Endothelial cell of umbilical vein (primary cell): ENCODE results near the gene LAIR2. TPM values are rescaled to one million over a fixed set of nuclear protein-coding genes. Genes with fewer than 3 reads are reported as not detected.

Source experiments
- BruUV-seq: library from RNA; stranded (reverse); fragments of 400-500 nt; replicated peaks from 2 replicates; lab custom pipeline; 2021; lab: Mats Ljungman, UMichigan
- CTCF ChIA-PET: fragments of 300-600, 350-600 bp; sonication (Branson Sonifier 250); formaldehyde crosslinking; loops from one replicate; lab custom pipeline; 2021; ENCODE audit warnings: antibody characterized with exemption, inconsistent platforms; lab: Charles Lee
- POLR2A ChIA-PET: fragments of 300-600, 350-600 bp; sonication (Branson Sonifier 250); formaldehyde crosslinking; loops from one replicate; lab custom pipeline; 2021; ENCODE audit warnings: antibody characterized with exemption, inconsistent platforms; lab: Charles Lee
- DNase-seq: peaks from one replicate; pipeline ENCODE4 v3.0.0-alpha.2; 2011; ENCODE audit warnings: low read depth, low spot score
- FAIRE-seq: peaks from 2 replicates; lab custom pipeline; 2011; peaks lifted over from hg19 to GRCh38; lab: Jason Lieb, UNC
- H2AFZ ChIP-seq: 2 replicates; pipeline ENCODE4 v1.6.0; 2012; ENCODE audit warnings: low read depth, low read length, control low read depth, inconsistent platforms
- H3K27ac ChIP-seq: 2 replicates; pipeline ENCODE4 v1.5.1; 2011; ENCODE audit warnings: low read depth, mild to moderate bottlenecking, control low read depth, low read length, moderate library complexity; ENCODE audit not compliant: insufficient read depth
- H3K27me3 ChIP-seq, 2 experiments: 2 replicates each; pipeline versions ENCODE4 v1.6.0 to v1.6.1; 2011; ENCODE audit warnings: low read length in 2 of 2, mixed read lengths in 1 of 2; ENCODE audit not compliant: control insufficient read depth in 2 of 2, insufficient read depth in 2 of 2
- H3K36me3 ChIP-seq, 2 experiments: 2 replicates in 1 of 2; 3 replicates in 1 of 2; pipeline ENCODE4 v1.5.1; 2011; ENCODE audit warnings: low read length in 2 of 2, mild to moderate bottlenecking in 1 of 2, moderate library complexity in 1 of 2; ENCODE audit not compliant: control insufficient read depth in 2 of 2, insufficient read depth in 2 of 2; ENCODE audit errors: extremely low read depth in 1 of 2
- H3K4me1 ChIP-seq: 3 replicates; pipeline ENCODE4 v1.5.1; 2011; ENCODE audit warnings: mild to moderate bottlenecking, low read length; ENCODE audit not compliant: control insufficient read depth, insufficient read depth; ENCODE audit errors: extremely low read depth
- H3K4me2 ChIP-seq: 2 replicates; pipeline ENCODE4 v1.6.1; 2011; ENCODE audit warnings: low read length, control low read depth, mixed read lengths; ENCODE audit not compliant: insufficient read depth
- H3K4me3 ChIP-seq, 3 experiments: fragments of 200-600 bp in 1 of 3; sonication (generic), shearing (Covaris generic) in 1 of 3; replicated peaks in 1 of 3; 2 replicates each; pipeline ENCODE4 v1.5.1; 2011 to 2016; ENCODE audit warnings: control low read depth in 3 of 3, low read length in 3 of 3, mild to moderate bottlenecking in 2 of 3, inconsistent platforms in 1 of 3, low read depth in 1 of 3, moderate library complexity in 1 of 3; ENCODE audit not compliant: insufficient read depth in 1 of 3
- H3K79me2 ChIP-seq: 2 replicates; pipeline ENCODE4 v1.6.0; 2012; ENCODE audit warnings: low read length, inconsistent platforms; ENCODE audit not compliant: control insufficient read depth, insufficient read depth
- H3K9ac ChIP-seq: replicated peaks from 2 replicates; pipeline ENCODE3; 2011; ENCODE audit warnings: low read length, control low read depth; ENCODE audit not compliant: insufficient read depth; ENCODE audit errors: extremely low read depth
- H3K9me1 ChIP-seq: replicated peaks from 3 replicates; pipeline ENCODE4 v1.6.0; 2011; ENCODE audit warnings: mild to moderate bottlenecking, low read length; ENCODE audit not compliant: control insufficient read depth, insufficient read depth; ENCODE audit errors: extremely low read depth
- H3K9me3 ChIP-seq: replicated peaks from 2 replicates; pipeline ENCODE4 v1.5.1; 2012; ENCODE audit warnings: low read length, inconsistent platforms; ENCODE audit not compliant: control insufficient read depth, insufficient read depth
- H4K20me1 ChIP-seq: replicated peaks from 2 replicates; pipeline ENCODE3; 2011; ENCODE audit warnings: mild to moderate bottlenecking, low read length; ENCODE audit not compliant: control insufficient read depth, insufficient read depth; ENCODE audit errors: extremely low read depth
- EZH2 ChIP-seq: IDR thresholded peaks from 2 replicates; pipeline ENCODE4 v1.6.1; 2012; ENCODE audit warnings: borderline replicate concordance, low read depth, mild to moderate bottlenecking, moderate library complexity, low read length, inconsistent platforms; ENCODE audit not compliant: severe bottlenecking
- FOS ChIP-seq: IDR thresholded peaks from 2 replicates; pipeline ENCODE4 v1.6.1; 2011; ENCODE audit warnings: mild to moderate bottlenecking, low read length, moderate library complexity, borderline replicate concordance; ENCODE audit not compliant: insufficient read depth
- GATA2 ChIP-seq: IDR thresholded peaks from 2 replicates; pipeline ENCODE4 v1.7.0; 2011; ENCODE audit warnings: low read depth, mild to moderate bottlenecking, moderate library complexity, mixed read lengths, low read length; ENCODE audit not compliant: insufficient read length, insufficient read depth
- JUN ChIP-seq: IDR thresholded peaks from 2 replicates; pipeline ENCODE4 v1.6.1; 2011; ENCODE audit warnings: borderline replicate concordance, low read depth; ENCODE audit not compliant: insufficient read length, insufficient read depth
- MYC ChIP-seq: IDR thresholded peaks from one replicate; pipeline ENCODE4 v1.6.1; 2011; ENCODE audit warnings: mild to moderate bottlenecking, low read depth, low read length
- POLR2A ChIP-seq: IDR thresholded peaks from 2 replicates; pipeline ENCODE4 v1.6.1; 2012; ENCODE audit warnings: low read depth, mild to moderate bottlenecking, control low read depth, low read length
- POLR2AphosphoS5 ChIP-seq: IDR thresholded peaks from 2 replicates; pipeline ENCODE4 v1.6.1; 2012; ENCODE audit warnings: low read depth, mild to moderate bottlenecking, control low read depth, low read length, moderate library complexity; ENCODE audit not compliant: insufficient read depth
- dilution Hi-C: fragments of 300-500 bp; cut with MboI; formaldehyde crosslinking; loops from one replicate; pipeline ENCODE4 v1.15.0; 2019; ENCODE audit warnings: low sequenced_read_pairs; ENCODE audit not compliant: extremely low pct_ligation_motif_present
- intact Hi-C: fragments of 100-400 bp; cut with micrococcal nuclease; formaldehyde crosslinking; loops from one replicate; pipeline ENCODE4 v1.10.0; 2022
- polyA plus RNA-seq, 4 experiments: library from polyadenylated mRNA; depleted of rRNA in 3 of 4; stranded (reverse) in 3 of 4; unstranded in 1 of 4; fragments of >200 nt; gene quantifications; 2 replicates each; pipeline versions ENCODE4 v1.2.1 to v1.2.3, GENCODE V29; 2011 to 2012; ENCODE audit warnings: missing spikeins in 1 of 4
- total RNA-seq: library from RNA; stranded (reverse); gene quantifications from 2 replicates; pipeline ENCODE4 v1.2.3, GENCODE V29; 2021
- TF ChIP-seq, protein P1 (sequence below): IDR thresholded peaks from 2 replicates; pipeline ENCODE4 v1.6.1; 2011; ENCODE audit not compliant: insufficient read depth, insufficient read length
- TF ChIP-seq, protein P2 (sequence below), 2 donors: IDR thresholded peaks; 1 replicate in 1 of 2; 2 replicates in 1 of 2; pipeline ENCODE4 v1.5.1; 2011; ENCODE audit warnings: low read length in 2 of 2, mild to moderate bottlenecking in 2 of 2, moderate library complexity in 2 of 2, control low read depth in 1 of 2, inconsistent platforms in 1 of 2, low read depth in 1 of 2; ENCODE audit not compliant: insufficient read depth in 1 of 2; ENCODE audit errors: extremely low read depth in 1 of 2

Gene LAIR2
- total and polyA plus RNA-seq, 2 donors (not counting 3 experiments of a cell fraction or from before 2014, with no cell fraction given): not detected

DNA sequence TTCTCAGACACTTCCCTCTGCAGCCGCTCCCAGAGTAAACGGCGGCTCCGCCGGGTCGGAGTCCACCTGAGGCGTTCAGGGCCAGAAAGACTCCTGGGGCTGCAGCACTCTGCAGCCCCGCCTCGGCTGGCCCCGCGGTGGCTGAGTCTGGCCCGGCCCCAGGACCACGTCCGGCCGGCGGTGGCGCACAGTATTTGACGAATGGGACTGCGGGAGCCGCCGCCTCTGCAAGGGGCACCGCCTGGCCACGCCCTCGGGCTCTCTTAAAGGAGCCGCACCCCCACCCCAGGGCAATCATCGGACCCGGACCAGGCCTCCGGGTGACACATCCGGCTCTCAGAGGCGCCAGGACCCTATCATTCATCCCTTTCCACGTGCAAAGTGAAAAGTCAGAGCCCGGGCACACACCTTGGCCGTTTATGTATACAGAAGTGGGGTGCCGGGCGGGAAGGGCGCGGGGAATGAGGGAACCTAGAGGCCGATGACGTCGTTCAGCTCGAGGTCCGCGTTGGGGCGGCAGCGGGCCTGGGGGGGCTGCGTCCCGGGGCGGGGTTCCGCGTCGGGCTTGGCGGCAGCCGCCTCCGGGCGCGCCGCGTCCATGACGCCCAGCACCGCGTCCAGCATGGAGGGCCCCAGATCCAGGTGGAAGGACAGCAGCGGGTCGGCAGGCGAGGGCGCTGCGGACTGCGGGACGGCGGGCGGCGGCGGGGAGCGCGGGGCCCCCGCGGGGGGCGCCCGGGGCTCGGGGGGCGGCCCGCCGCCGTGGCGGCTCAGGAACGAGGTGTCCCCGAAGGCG lies 37.8 kb upstream of the LAIR2 start:
- no peaks in the 10 kb centered on the region for H3K9me1 ChIP-seq
- no TSS peak for BruUV-seq
- peak; percentile 72 for DNase-seq
- H2AFZ ChIP-seq: peak overlapping the region; percentile 33
- peaks cover 0 to 13% of the 10 kb centered on the region in 2 experiments for H3K36me3 ChIP-seq
- POLR2A ChIA-PET: no interaction called here
- peaks cover 9% of the 10 kb centered on the region for H3K79me2 ChIP-seq
- H3K4me3 ChIP-seq: peak overlapping the region; percentile 12 to 38 (median 28)
- peak overlapping the region; percentile 85 for H3K27ac ChIP-seq
- no peaks in the 10 kb centered on the region for H3K27me3 ChIP-seq
- no peak for FAIRE-seq
- H3K4me1 ChIP-seq: peaks cover 37% of the 10 kb centered on the region
- TF ChIP-seq MYC (no peak), POLR2AphosphoS5 (peak; percentile 20), FOS (no peak)
- TF ChIP-seq, protein P1, sequence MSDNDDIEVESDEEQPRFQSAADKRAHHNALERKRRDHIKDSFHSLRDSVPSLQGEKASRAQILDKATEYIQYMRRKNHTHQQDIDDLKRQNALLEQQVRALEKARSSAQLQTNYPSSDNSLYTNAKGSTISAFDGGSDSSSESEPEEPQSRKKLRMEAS: no peak
- no peaks in the 10 kb centered on the region for H4K20me1 ChIP-seq
- no peaks in the 10 kb centered on the region for H3K9me3 ChIP-seq
- peak overlapping the region; percentile 17 for H3K9ac ChIP-seq
- dilution Hi-C loops: no loop called here
- peak overlapping the region; percentile 66 for H3K4me2 ChIP-seq
- intact Hi-C loops: loop anchor here (5.0 to 10.0 kb wide), 5 partner anchors 597 to 1190 kb away; partner anchors contain the start of genes MYADM, PPP1R12C, RDH13 and U2AF2
- CTCF ChIA-PET: no interaction called here

GRCh38 chr19:54465426-54466109 lies 37.1 kb upstream of the LAIR2 start:
- Histone ChIP-seq H3K27ac (no peak overlapping the region), H3K4me2 (no peak overlapping the region), H3K9me1 (no peaks in the 10 kb centered on the region), H3K9me3 (no peaks in the 10 kb centered on the region), H3K4me3 (no peak overlapping the region), H4K20me1 (no peaks in the 10 kb centered on the region), H3K79me2 (peaks cover 6% of the 10 kb centered on the region), H2AFZ (no peak overlapping the region), H3K9ac (no peak overlapping the region), H3K27me3 (no peaks in the 10 kb centered on the region), H3K4me1 (peaks cover 45% of the 10 kb centered on the region), H3K36me3 (peaks cover 0 to 9% of the 10 kb centered on the region in 2 experiments)
- CTCF ChIA-PET: interaction anchor here (1.0 kb wide), 2 partner anchors 12 to 16 kb away, joined by 3 to 4 read pairs; no protein-coding TSS in a partner anchor
- dilution Hi-C loops (no loop called here), intact Hi-C loops (loop anchor here (10.0 kb wide), 1 partner anchor 1189 kb away; the partner anchor contains the start of gene U2AF2)
- DNase-seq (no peak), FAIRE-seq (no peak)
- POLR2A ChIA-PET: no interaction called here
- BruUV-seq: no TSS peak
- TF ChIP-seq GATA2: no peak
- TF ChIP-seq JUN: no peak
- TF ChIP-seq POLR2A: no peak
- TF ChIP-seq FOS: no peak
- TF ChIP-seq, protein P1: no peak
- no peak for TF ChIP-seq POLR2AphosphoS5
- TF ChIP-seq EZH2: no peak
- TF ChIP-seq, protein P2, sequence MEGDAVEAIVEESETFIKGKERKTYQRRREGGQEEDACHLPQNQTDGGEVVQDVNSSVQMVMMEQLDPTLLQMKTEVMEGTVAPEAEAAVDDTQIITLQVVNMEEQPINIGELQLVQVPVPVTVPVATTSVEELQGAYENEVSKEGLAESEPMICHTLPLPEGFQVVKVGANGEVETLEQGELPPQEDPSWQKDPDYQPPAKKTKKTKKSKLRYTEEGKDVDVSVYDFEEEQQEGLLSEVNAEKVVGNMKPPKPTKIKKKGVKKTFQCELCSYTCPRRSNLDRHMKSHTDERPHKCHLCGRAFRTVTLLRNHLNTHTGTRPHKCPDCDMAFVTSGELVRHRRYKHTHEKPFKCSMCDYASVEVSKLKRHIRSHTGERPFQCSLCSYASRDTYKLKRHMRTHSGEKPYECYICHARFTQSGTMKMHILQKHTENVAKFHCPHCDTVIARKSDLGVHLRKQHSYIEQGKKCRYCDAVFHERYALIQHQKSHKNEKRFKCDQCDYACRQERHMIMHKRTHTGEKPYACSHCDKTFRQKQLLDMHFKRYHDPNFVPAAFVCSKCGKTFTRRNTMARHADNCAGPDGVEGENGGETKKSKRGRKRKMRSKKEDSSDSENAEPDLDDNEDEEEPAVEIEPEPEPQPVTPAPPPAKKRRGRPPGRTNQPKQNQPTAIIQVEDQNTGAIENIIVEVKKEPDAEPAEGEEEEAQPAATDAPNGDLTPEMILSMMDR (IDR thresholded peaks at IDR 0.05; ENCODE audit: extremely low read depth in 1 of 2, insufficient read depth in 1 of 2, low read depth in 1 of 2, low read length in 2 of 2): no peak
- TF ChIP-seq MYC: no peak
